Occipital lobe (tissue), 3 donors: ENCODE data around the gene AKR1D1. TPM values are rescaled to one million over a fixed set of nuclear protein-coding genes. Genes with fewer than 3 reads are reported as not detected.

Experiments used
- DNase-seq: peaks from one replicate; lab custom pipeline; 2025; lab: John Stamatoyannopoulos, UW
- small RNA-seq: library from RNA; depleted of rRNA; stranded (forward); fragments of <200 nt; gene quantifications from one replicate; pipeline ENCODE3, GENCODE V24; 2014
- total RNA-seq: library from RNA; depleted of rRNA; stranded (reverse); fragments of >200 nt; gene quantifications from one replicate; pipeline ENCODE4 v1.2.3, GENCODE V29; 2014

The AKR1D1 gene
- total RNA-seq, 1 donor from 2014 or later: not detected

- DNase-seq: no peak
Measured at GRCh38 chr7:138163800-138164199, 87.5 kb downstream of the AKR1D1 start.

GRCh38 chr7:138164804-138165203, 88.5 kb downstream of the AKR1D1 start:
- DNase-seq: no peak

- DNase-seq: no peak
Measured at GRCh38 chr7:138166681-138167080, 90.4 kb downstream of the AKR1D1 start.

- DNase-seq: no peak
Measured at GRCh38 chr7:138167222-138167621, 91.0 kb downstream of the AKR1D1 start.

GRCh38 chr7:138167869-138168296, 91.6 kb downstream of the AKR1D1 start:
- no peak for DNase-seq

Small RNA genes within 50 kb of the gene (small RNA-seq; reads per million reads assigned to genes)
- gene AC024082.2 (not detected), gene RN7SKP223 (not detected)

Other genes with a start within 250 kb of the AKR1D1 start
- 202 TPM for gene DGKI, start 229.5 kb upstream of the AKR1D1 start, total RNA-seq
- gene CREB3L2, start 74.4 kb upstream of the AKR1D1 start, total RNA-seq: 1.7 TPM